Fibroblast of skin of back (primary cell): ENCODE results near the gene PRKG1.

Source experiments
- DNase-seq: peaks from one replicate; pipeline ENCODE4 v3.0.0-alpha.2; 2013

The PRKG1 gene

GRCh38 chr10:51076299-51076841, 2.1 kb downstream of the PRKG1 start:
- DNase-seq: no peak

DNA sequence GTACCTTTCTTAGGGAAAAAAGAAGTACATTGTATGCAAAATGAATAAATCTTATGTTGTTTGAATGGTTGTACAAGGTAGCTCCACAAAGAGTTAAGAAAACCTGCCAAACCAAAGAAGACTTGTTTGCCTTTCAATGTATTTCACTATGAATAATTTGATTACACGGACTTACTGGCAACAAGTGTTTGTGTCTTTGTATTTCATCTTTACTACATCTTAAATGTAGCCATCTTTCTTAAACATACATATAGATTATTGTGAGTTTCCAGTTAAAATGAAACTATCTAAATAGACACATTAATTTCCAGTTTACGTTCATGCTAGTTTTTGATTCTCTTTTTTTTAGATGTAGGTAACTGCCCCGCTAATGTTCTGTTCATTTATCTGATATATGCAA, 2.8 kb downstream of the PRKG1 start:
- DNase-seq: no peak

GRCh38 chr10:51077507-51077906, 3.2 kb downstream of the PRKG1 start:
- DNase-seq: no peak

DNA sequence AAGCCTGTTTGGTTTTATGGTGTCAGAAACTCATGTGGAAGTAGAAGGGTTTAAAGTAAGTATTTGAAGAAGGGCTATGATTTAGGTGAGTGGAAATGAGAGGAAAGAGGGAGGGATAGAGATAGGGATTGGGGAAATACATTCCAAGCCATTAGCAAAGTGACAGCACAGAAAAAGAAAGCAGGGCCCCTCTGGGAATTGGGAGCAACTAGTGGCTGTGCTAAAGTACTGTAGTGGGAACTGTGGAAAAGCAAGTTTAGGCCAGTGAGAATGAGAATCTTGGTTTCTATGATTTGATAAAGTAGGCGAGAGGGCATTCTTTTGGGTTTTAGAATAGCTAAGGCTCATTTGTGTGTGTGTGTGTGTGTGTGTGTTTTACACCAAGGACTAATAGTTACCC, 5.0 kb downstream of the PRKG1 start:
- peak; percentile 35 for DNase-seq

GRCh38 chr10:51079766-51080165, 5.5 kb downstream of the PRKG1 start:
- DNase-seq: no peak

DNA sequence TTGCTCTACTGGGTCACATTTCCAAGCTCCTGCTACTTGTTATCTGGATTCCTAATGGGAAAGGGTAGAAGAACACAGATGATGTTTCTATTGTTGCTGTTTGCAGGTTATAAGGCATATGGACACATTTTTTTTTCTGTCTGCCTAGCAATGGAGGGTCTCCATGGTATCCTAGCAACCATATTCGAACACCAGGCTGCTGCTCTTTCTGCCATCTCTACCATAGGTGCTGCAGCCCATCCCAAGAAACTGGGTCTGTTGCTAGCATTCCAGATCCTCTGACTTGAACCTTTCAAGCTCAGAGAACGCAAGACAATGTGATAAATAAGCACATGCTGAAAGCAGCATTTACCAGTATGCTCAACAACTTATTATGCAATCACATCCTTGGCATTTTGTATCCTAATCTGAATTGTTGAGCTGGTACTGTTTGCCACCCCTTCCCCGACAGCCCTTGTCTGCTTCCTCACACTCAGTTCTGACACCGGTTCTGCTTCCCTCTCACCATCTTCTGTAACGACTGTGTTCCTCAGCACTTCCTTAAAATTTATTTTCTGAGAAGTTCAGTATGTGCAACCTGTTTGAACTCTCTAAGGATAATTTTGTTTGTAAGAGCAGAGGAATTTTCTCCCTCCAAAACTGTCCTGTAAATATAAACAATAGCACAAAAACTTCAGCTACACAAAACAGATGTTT, 6.2 kb downstream of the PRKG1 start:
- no peak for DNase-seq

DNA sequence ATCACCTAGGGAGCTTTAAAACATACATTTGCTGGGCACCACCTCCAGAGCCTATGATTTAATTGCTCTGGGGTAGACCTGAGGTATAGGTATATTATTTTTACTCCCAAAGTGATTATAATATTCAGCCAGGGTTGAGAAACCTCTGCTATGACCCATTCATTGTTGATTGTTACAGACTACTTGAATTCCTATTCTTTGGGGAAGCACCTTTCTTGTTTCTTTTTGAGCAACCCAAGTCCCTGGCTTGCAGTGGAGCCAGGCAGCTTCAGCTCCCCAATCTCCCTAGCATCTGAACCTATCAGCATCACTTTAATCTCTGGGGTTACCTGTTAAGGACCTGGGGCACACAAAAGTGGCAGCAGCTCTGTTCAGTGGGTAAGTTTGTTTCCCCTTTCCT, 8.6 kb downstream of the PRKG1 start:
- DNase-seq: no peak

GRCh38 chr10:51083356-51083853, 9.1 kb downstream of the PRKG1 start:
- peak; percentile 52 for DNase-seq

DNA sequence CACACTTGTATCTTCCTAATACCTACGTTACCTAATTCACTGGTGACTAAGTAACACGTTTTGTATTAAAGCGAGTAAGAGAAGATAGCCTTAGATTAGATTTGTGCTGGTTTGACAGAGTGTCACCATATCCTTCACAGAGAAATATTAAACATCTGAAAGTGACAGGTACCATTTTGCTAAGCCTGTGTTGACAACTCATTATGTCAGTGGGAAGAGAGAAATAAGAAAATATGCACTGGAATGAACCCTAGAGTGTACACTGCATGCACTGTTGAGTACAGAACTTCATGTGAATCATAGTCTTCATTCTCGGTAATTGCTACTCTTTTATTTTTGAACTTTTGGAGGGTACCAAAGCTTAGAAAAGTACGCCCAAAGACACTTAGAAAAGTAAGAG, 10.9 kb downstream of the PRKG1 start:
- DNase-seq: no peak

DNA sequence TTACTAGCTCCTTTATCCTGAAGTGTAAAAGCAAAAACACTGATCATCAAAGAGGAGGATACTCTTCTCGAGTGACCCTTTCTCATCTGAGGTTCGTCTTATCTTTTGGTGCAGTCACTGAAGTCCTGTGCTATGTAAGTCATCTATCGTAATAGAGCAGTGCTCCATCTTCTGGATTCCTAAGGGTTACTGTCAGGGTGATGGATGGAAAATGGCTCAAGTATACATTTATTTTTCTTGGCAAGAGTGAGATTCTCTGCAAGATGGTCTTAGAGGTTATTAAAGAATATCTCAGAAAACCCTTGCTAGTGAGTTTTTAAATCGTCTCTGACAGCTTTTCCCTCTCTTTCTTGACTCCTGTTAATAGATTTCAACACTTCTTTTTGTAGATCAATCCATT, 12.4 kb downstream of the PRKG1 start:
- DNase-seq: peak; percentile 64

GRCh38 chr10:51087114-51087513, 12.8 kb downstream of the PRKG1 start:
- DNase-seq: no peak

GRCh38 chr10:51090190-51090589, 15.9 kb downstream of the PRKG1 start:
- peak; percentile 54 for DNase-seq

- DNase-seq: no peak
Observed at GRCh38 chr10:51092402-51092801, 18.1 kb downstream of the PRKG1 start.

- DNase-seq: no peak
Observed at GRCh38 chr10:51095444-51095843, 21.2 kb downstream of the PRKG1 start.

DNA sequence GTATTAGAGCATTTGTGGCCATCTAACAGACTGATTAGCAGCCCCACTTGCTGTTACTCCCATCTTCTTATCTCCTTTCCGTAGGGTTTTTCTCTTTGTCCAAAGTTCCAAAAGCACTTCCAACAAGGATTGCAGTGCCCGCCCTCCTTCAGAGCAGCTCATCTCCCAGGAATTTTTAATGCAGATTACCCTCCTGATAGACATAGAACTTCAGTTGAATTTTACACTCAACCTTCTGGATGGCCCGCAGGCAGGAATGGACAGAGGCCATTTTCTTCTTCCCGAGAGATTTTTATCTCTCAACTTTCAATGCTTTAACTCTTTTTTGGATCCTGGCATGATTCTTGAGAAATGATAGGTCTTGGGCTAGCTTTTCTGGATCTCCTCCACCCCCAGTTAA, 23.3 kb downstream of the PRKG1 start:
- peak; percentile 42 for DNase-seq

GRCh38 chr10:51100221-51100620, 25.9 kb downstream of the PRKG1 start:
- DNase-seq: no peak

DNA sequence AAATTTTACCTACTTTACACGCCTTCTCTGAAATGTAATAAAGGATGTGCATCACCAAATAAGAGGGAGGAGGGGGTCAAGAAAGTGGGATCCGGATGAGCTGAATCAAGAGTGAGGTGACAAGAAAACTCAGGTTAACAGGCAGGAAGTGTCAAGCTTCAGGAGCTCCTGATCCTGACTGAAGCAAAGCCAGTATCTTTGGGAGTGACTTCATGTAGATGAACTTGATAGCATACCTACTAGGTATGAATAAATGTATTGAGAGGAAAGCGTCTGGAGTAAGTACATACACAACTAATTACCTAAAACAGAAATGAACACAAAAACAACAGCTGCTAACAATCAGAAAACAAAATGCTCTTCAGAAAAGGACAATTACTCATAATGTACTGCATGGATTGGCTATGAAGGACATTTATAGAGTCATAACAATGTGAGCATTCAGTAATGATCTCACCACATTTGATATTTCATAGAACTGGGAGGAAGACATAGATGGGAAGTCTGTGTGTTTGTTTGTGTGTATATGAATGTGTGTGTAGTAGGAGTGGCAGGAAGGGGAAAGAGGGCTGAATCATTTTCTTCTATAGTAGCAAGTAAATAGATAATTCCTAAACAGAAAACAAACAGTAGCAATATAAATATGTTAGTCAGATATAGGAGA, 29.4 kb downstream of the PRKG1 start:
- peak; percentile 42 for DNase-seq

GRCh38 chr10:51106311-51106945, 32.1 kb downstream of the PRKG1 start:
- peak; percentile 58 for DNase-seq

DNA sequence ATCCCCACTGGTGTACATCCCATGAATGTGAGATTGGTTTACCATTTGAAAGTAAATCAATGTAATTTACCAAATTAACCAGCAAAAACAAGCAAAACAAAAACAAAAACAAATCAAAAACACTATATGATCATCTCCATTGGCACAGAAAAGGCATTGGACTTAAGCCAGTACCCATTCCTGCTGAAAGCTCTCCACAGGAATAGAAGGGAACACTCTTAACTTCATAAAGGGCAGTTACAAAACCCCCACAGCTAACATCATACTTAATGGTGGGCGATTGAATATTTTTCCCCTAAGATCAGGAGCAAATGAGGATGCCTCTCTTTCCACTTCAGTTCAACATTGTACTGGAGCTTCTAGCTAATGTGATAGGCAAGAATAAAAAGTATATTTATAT, 34.1 kb downstream of the PRKG1 start:
- DNase-seq: no peak

GRCh38 chr10:51109801-51110533, 35.7 kb downstream of the PRKG1 start:
- DNase-seq: peak; percentile 89

GRCh38 chr10:51112013-51112412, 37.7 kb downstream of the PRKG1 start:
- DNase-seq: peak; percentile 10

GRCh38 chr10:51113007-51113406, 38.7 kb downstream of the PRKG1 start:
- no peak for DNase-seq
